ENCODE measurements around the gene BICC1.

BICC1 gene

DNA sequence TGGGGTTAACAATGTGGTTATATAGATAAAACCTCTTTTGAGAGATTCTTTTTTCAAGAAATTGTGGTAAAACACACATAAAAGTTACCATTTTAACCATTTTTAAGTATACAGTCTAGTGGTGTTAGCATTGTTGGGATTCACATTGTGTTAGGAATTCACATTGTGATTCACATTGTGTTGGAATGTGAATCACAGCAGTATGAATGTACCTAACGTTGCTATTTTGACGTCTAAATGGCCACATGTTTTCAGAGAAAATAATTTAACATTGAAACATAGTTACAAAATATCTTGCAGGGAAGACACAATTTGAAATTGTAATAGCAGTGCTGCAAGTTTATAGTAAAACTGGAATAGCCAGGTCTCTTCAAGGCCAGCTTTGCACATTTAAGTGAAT, 129.0 kb downstream of the BICC1 start:
- no peak overlapping the region for H3K4me3 ChIP-seq (replicated peaks in 1 of 2; ENCODE audit: low read depth in 2 of 2, low read length in 2 of 2)
- peak; percentile 70 to 96 for DNase-seq (ENCODE audit: low read depth in 2 of 2)
- TF ChIP-seq CTCF (IDR thresholded peaks at IDR 0.05; ENCODE audit: low read depth, low read length): no peak

DNA sequence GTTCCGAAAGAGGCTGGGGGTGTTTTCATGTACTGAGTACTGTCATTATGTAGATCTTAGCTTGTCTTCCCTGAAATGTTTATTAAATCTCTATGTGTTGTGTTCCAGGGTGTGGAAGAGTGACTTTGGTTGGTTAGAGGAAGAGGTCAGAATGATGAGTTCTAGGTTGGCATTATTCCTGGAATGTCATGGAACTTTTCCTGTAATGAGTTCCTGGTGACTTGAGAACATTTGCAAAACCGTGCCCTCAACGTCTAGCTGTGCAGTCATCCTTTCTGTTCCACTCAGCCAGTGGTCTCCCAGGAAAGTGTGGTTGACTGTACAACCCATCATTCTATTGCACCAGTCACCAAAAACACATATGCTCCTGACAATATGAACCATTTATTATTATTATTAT, 129.6 kb downstream of the BICC1 start:
- no peak for TF ChIP-seq CTCF (IDR thresholded peaks at IDR 0.05; ENCODE audit: low read depth, low read length)
- no peak overlapping the region for H3K4me3 ChIP-seq (replicated peaks in 1 of 2; ENCODE audit: low read depth in 2 of 2, low read length in 2 of 2)
- DNase-seq (ENCODE audit: low read depth in 2 of 2): peak; percentile 68 to 91

- H3K4me3 ChIP-seq (replicated peaks in 1 of 2; ENCODE audit: low read depth in 2 of 2, low read length in 2 of 2): no peak overlapping the region
- TF ChIP-seq CTCF (IDR thresholded peaks at IDR 0.05; ENCODE audit: low read depth, low read length): no peak
- DNase-seq (ENCODE audit: low read depth in 2 of 2): peak in 1 of 2 donors; percentile 43
These were observed 130.3 kb downstream of the BICC1 start for GRCh38 chr10:58642916-58643428.

DNA sequence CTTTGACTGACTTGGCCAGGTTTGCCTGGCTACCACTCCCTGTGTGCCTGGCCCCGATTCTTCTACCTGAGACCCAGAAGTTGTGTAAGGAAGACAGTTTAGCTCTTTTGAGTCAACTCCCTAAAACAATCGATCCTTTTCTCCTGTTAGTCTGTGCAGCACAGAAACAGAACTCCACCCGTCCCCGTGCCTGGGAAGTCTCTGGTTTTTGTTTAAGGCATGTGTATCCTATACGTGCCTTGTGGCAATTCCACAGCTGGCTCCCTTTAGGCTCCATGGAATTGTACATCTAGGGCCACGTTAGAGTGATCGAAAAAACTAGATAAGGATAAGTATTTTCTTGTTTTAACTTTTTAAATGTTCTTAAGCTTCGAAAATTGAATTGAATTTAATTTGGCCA, 131.6 kb downstream of the BICC1 start:
- H3K4me3 ChIP-seq (replicated peaks in 1 of 2; ENCODE audit: low read depth in 2 of 2, low read length in 2 of 2): no peak overlapping the region
- DNase-seq (ENCODE audit: low read depth in 2 of 2): no peak
- TF ChIP-seq CTCF (IDR thresholded peaks at IDR 0.05; ENCODE audit: low read depth, low read length): no peak

DNA sequence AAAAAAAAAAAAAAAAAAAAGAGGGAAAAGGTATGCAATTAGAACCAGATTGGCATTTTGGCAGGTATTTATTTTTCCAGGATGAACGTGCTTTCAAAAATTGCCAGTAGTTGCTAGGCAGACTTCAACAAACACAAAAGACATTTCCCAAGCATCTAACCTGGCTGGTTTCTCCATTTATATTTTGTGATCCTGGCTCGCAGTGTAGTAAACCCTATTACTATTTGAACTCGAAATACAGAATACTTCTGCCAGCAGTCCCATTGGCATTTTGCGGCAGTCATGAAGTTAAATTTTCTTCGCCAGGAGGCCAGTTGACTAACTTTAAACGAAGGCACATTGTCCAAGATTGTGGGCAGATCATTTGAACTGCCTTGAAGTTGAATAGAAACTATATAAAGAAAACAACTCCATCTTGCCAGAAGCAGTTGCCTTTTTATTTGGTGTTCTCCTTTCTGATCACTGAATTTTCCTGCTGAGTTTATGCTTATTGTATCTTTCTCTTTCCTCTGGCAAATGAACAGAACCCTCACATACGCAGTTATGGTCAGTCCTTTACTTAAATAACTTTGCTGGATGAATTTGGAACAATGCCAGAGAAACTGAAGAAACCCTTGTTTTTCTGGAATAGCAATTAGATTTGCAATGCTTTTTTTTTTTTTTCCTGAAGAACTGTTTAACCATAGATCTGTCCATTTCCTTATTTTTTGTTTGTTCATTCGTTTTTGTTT, 132.9 kb downstream of the BICC1 start:
- no peak overlapping the region for H3K4me3 ChIP-seq (replicated peaks in 1 of 2; ENCODE audit: low read depth in 2 of 2, low read length in 2 of 2)
- TF ChIP-seq CTCF (IDR thresholded peaks at IDR 0.05; ENCODE audit: low read depth, low read length): no peak
- DNase-seq (ENCODE audit: low read depth in 2 of 2): peak; percentile 60 to 68

DNA sequence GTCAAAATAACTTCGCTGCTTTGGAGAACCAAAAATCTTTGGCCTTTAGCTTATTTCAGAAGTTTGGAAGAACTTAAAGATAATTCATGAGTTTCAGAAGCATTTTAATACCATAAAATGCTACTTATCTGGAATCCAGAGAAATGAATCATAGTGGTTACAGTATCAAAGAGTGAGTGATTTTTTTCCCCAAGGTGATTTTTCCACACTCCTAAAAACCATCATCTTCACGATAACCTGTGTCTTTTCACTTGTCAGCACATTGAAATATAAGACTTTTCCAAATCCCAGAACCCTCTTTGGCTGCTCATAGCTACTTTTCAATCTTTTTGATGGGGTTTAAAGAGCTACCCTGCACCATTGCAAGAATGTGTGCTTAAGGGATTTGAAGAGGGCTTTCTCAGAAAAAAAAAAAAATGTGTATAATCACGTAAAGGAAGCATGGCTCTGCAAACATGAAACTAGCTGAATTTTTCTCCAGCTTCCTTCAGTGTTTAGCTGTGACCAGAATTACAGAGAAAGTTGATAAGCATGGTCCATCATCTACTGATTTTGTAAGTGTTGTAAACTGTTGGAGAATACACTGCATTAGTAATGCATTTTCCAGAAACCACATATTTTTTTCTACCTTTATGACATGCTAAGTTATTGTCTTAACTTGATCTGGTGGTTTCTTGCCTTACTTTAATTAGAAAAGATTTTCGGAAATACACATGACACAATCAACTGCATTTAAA, 134.9 kb downstream of the BICC1 start:
- DNase-seq (ENCODE audit: low read depth in 2 of 2): peak in 1 of 2 donors; percentile 49
- H3K4me3 ChIP-seq (replicated peaks in 1 of 2; ENCODE audit: low read depth in 2 of 2, low read length in 2 of 2): no peak overlapping the region
- no peak for TF ChIP-seq CTCF (IDR thresholded peaks at IDR 0.05; ENCODE audit: low read depth, low read length)

All from cardiac fibroblast (primary cell).